Gastrocnemius medialis (tissue), 4 donors: Measurements from ENCODE around the gene CUX1.

Experiments used
- POLR2A ChIP-seq, 2 donors: fragments of 450-650 bp; IDR thresholded peaks; one replicate each; pipeline ENCODE4 v1.6.1; 2017; ENCODE audit warnings: antibody characterized with exemption in 2 of 2, mild to moderate bottlenecking in 2 of 2, moderate library complexity in 2 of 2
- TF ChIP-seq, protein P1 (sequence below), 5 experiments: fragments of 450-650 bp in 3 of 5; fragments of 200-600 bp in 2 of 5; sonication (generic) in 2 of 5; IDR thresholded peaks in 4 of 5; conservative IDR thresholded peaks in 1 of 5; 1 replicate in 4 of 5; 2 replicates in 1 of 5; pipeline ENCODE4 v1.5.1; 2016 to 2019; ENCODE audit warnings: antibody characterized with exemption in 5 of 5, mild to moderate bottlenecking in 3 of 5, moderate library complexity in 3 of 5

DNA sequence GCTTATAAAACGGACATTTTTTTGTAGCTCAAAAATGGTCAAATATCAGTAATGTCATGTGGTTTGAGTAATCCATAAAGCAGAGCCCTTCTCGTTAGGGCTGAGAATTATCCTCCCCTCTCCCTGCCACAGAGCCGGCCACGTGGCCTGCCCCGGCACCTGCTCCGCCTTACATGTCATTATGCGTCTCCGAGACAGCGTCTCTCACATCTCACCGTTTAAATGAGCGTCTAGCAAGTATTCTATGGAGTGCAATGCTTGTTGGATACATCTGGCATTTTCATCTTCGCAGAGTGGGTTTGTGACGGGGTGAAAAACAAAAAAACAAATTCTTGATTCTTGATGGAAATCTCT is 86.1 kb downstream of the CUX1 start:
- TF ChIP-seq, protein P1, sequence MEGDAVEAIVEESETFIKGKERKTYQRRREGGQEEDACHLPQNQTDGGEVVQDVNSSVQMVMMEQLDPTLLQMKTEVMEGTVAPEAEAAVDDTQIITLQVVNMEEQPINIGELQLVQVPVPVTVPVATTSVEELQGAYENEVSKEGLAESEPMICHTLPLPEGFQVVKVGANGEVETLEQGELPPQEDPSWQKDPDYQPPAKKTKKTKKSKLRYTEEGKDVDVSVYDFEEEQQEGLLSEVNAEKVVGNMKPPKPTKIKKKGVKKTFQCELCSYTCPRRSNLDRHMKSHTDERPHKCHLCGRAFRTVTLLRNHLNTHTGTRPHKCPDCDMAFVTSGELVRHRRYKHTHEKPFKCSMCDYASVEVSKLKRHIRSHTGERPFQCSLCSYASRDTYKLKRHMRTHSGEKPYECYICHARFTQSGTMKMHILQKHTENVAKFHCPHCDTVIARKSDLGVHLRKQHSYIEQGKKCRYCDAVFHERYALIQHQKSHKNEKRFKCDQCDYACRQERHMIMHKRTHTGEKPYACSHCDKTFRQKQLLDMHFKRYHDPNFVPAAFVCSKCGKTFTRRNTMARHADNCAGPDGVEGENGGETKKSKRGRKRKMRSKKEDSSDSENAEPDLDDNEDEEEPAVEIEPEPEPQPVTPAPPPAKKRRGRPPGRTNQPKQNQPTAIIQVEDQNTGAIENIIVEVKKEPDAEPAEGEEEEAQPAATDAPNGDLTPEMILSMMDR (IDR thresholded peaks at IDR 0.05 in 4 of 5, conservative IDR thresholded peaks at IDR 0.05 in 1 of 5): no peak
- no peak for TF ChIP-seq POLR2A (IDR thresholded peaks at IDR 0.05)
